ENCODE measurements around the gene TMEM184A. TPM values are rescaled to one million over a fixed set of nuclear protein-coding genes. Genes with fewer than 3 reads are reported as not detected.
A peak's percentile ranks its signal among the peaks of the same experiment; 100 is the strongest.

The TMEM184A gene
- total and polyA plus RNA-seq, 2 experiments from 2014 or later: 0.18 to 0.66 TPM

DNA sequence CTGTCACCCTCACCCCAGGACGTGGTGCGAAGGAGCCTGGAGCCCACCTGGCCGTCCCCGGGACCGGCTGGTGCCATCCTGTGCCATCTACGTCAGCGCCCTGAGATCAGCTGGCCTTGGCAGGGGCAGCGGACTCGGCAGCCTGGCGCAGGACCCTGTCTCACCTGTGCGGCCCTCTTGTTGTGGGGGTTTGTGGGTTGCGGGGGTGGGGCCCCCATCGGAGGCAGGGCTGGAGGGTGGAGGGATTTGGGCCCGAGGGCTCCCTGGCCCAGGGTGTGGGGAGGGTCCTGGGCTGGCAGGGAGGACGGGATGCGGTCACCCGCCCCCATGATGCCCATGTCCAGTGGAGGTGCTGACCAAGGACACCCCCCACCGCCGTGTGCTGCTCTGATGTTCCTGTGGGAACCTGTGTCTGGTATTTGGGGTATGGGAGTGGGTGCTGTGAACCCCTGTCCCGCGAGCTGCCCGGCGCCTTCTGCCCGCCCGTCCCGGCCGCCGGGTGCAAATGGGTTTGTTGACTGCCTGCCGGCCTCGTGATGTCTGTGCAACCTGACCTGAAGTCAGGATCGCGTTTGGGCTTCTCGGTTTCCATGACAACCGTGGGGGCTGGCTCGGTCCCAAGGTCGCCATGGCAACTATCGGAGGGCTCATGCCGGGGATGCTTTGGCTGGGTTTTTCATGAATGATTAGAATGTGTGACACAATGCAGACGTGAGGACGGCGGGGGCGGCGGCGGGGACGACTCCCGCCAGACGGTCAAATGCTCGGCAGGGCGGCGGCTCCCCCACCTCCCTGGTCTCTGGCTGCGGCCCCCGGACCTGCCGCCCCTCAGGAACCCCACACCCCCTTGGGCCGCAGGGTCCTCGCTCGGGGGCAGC is 18.2 kb downstream of the TMEM184A start:
- Histone ChIP-seq H3K27ac (ENCODE audit: low read depth) (peak overlapping the region; percentile 90), H3F3A (replicated peaks; ENCODE audit: low read depth) (no peaks in the 10 kb centered on the region), H3K27me3 (ENCODE audit: insufficient read depth) (no peaks in the 10 kb centered on the region), H3K36me3 (ENCODE audit: insufficient read depth) (no peaks in the 10 kb centered on the region), H3K4me1 (ENCODE audit: insufficient read depth) (peaks cover 9% of the 10 kb centered on the region; the same call in 1 of the 2 replicates), H4K20me1 (replicated peaks; ENCODE audit: insufficient read depth) (0 out of 2 replicates have a peak, but pooled peaks cover 3% of the 10 kb centered on the region), H3K79me2 (replicated peaks; ENCODE audit: insufficient read depth) (peaks cover 51% of the 10 kb centered on the region), H2AFZ (no peak overlapping the region), H3K9me2 (ENCODE audit: insufficient read depth) (no peaks in the 10 kb centered on the region), H3K4me2 (peak overlapping the region; percentile 64; the same call in 1 of the 2 replicates), H3K4me3 (peak overlapping the region; percentile 23; the same call in 1 of the 2 replicates)
- ATAC-seq (no peak), DNase-seq (ENCODE audit: low spot score) (peak; percentile 78)
- H3K27me3 Mint-ChIP-seq (ENCODE audit: insufficient read depth, low read depth, poor library complexity): peaks cover 14% of the 10 kb centered on the region
- peaks cover 26% of the 10 kb centered on the region for H3K4me1 Mint-ChIP-seq
- TF ChIP-seq ZNF331 (CRISPR knock-in tag; IDR thresholded peaks at IDR 0.05; ENCODE audit: low read depth): no peak
- TF ChIP-seq NANOG (IDR thresholded peaks at IDR 0.05; ENCODE audit: borderline replicate concordance): no peak
- TF ChIP-seq, protein P1, sequence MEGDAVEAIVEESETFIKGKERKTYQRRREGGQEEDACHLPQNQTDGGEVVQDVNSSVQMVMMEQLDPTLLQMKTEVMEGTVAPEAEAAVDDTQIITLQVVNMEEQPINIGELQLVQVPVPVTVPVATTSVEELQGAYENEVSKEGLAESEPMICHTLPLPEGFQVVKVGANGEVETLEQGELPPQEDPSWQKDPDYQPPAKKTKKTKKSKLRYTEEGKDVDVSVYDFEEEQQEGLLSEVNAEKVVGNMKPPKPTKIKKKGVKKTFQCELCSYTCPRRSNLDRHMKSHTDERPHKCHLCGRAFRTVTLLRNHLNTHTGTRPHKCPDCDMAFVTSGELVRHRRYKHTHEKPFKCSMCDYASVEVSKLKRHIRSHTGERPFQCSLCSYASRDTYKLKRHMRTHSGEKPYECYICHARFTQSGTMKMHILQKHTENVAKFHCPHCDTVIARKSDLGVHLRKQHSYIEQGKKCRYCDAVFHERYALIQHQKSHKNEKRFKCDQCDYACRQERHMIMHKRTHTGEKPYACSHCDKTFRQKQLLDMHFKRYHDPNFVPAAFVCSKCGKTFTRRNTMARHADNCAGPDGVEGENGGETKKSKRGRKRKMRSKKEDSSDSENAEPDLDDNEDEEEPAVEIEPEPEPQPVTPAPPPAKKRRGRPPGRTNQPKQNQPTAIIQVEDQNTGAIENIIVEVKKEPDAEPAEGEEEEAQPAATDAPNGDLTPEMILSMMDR (conservative IDR thresholded peaks at IDR 0.05; ENCODE audit: low read depth in 2 of 2): no peak
- peak overlapping the region; percentile 86; the same call in 1 of the 2 replicates for H3K27ac Mint-ChIP-seq
- H3K36me3 Mint-ChIP-seq (ENCODE audit: low read depth): peaks cover 3% of the 10 kb centered on the region; the same call in 1 of the 3 replicates
- H3K4me3 Mint-ChIP-seq: peak overlapping the region; percentile 29; the same call in 1 of the 3 replicates
- no peaks in the 10 kb centered on the region for H3K9me3 Mint-ChIP-seq

DNA sequence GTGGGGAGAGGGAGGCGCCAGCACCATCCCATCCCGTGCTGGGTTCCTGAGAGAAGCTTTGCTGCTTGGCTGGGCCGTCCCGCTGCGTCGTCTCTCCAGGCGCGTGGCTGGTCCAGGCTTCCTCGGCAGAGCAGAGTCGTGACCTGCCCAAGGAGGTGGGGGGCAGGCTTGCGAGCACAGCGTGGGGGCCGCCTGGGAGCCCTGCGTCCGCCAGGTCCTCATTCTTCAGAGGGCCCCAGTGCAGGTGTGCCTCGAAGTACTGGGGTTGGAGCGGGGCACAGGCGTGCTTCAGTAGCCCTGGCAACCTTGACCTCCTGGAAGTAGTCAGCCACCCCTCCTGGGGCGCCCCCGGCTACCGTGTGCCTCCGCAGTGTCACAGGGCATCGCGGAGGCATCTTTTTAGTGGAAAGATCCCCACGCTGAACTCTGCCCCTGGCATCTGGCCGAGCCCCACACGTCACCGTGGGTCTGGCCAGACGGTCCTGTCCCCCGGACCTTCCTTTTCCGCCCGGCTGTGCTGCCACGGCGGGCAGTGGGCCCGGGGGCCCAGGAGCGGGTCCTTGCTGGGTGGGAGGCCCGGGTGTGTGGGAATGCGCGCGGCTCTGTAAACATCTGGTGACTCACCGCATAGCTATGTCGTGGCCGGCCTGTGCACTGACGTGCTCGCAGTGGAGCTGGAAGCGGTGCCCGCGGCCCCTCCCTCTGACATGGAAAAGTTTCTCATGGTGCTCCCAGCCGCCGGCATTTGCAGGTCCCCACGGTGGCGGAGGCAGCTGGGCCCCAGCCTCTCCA is 19.1 kb downstream of the TMEM184A start:
- 0 out of 2 replicates have a peak, but pooled peaks have one; percentile 13 for TF ChIP-seq CREB1 (CRISPR knock-in tag; IDR thresholded peaks at IDR 0.05; ENCODE audit: low read depth)
- TF ChIP-seq, protein P2, sequence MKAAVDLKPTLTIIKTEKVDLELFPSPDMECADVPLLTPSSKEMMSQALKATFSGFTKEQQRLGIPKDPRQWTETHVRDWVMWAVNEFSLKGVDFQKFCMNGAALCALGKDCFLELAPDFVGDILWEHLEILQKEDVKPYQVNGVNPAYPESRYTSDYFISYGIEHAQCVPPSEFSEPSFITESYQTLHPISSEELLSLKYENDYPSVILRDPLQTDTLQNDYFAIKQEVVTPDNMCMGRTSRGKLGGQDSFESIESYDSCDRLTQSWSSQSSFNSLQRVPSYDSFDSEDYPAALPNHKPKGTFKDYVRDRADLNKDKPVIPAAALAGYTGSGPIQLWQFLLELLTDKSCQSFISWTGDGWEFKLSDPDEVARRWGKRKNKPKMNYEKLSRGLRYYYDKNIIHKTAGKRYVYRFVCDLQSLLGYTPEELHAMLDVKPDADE (IDR thresholded peaks at IDR 0.05): no peak
- H3K9me3 Mint-ChIP-seq: no peaks in the 10 kb centered on the region
- Histone ChIP-seq H3K4me3 (peak overlapping the region; percentile 23; the same call in 1 of the 2 replicates), H3K36me3 (ENCODE audit: insufficient read depth) (no peaks in the 10 kb centered on the region), H3K9me2 (ENCODE audit: insufficient read depth) (no peaks in the 10 kb centered on the region), H3K79me2 (replicated peaks; ENCODE audit: insufficient read depth) (peaks cover 59% of the 10 kb centered on the region), H2AFZ (no peak overlapping the region), H3F3A (replicated peaks; ENCODE audit: low read depth) (0 out of 2 replicates have a peak, but pooled peaks cover 7% of the 10 kb centered on the region), H3K4me2 (peak overlapping the region; percentile 64), H3K4me1 (ENCODE audit: insufficient read depth) (peaks cover 17% of the 10 kb centered on the region), H4K20me1 (replicated peaks; ENCODE audit: insufficient read depth) (peaks cover 3% of the 10 kb centered on the region; the same call in 1 of the 2 replicates), H3K27me3 (ENCODE audit: insufficient read depth) (no peaks in the 10 kb centered on the region), H3K27ac (ENCODE audit: low read depth) (peak overlapping the region; percentile 90)
- peaks cover 3% of the 10 kb centered on the region; the same call in 1 of the 3 replicates for H3K36me3 Mint-ChIP-seq (ENCODE audit: low read depth)
- ATAC-seq (peak; percentile 71), DNase-seq (ENCODE audit: low spot score) (peak; percentile 93)
- H3K27me3 Mint-ChIP-seq (ENCODE audit: insufficient read depth, low read depth, poor library complexity): peaks cover 18% of the 10 kb centered on the region
- peak overlapping the region; percentile 34; the same call in 1 of the 3 replicates for H3K4me3 Mint-ChIP-seq
- peak overlapping the region; percentile 81; the same call in 1 of the 2 replicates for H3K27ac Mint-ChIP-seq
- peaks cover 34% of the 10 kb centered on the region for H3K4me1 Mint-ChIP-seq
